Measurements from ENCODE around the gene DCC.
A peak's percentile ranks its signal among the peaks of the same experiment; 100 is the strongest.

DCC gene

DNA sequence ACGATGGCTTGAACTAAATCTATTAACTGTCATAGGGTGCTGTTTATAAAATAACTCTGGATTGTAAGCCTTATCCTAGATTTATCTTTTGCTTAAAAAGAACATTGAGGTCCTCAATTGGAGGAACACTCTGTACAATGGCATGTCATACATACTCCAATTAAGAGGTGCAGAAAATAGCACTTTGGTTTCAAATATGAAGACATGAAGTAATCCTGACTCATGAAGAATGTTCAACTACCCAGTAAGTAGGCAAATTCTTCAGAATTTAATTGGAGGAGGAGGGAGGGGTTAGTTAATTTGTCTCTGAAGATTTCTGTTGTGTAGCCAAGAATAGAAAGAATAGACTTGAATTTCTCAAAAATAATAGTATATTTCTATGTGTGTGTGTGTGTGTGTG is 36.1 kb downstream of the DCC start:
- Mint-ChIP-seq H3K27ac (no peak overlapping the region), H3K36me3 (no peaks in the 10 kb centered on the region)

DNA sequence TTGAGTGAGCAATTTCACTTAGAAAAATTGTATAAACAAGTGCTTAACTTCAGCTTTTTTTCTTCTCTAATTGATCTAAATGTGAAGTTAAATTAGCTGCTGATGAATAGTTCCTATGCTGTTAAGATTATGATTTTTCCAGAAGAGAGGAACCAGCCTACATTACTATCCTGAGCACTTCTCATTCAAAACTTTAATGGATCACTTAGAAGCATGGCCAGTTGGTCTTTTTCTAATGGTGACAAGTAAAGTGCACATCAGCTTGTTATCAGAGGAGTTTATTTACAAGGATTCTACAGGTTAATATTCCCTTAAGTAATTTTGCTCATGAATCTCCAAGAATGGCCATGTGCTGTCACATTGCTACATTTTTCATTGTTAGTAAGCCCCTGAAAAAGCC is 37.1 kb downstream of the DCC start:
- DNase-seq (no peak), ATAC-seq (replicated peaks) (no peak)
- no peak overlapping the region for H3K4me3 Mint-ChIP-seq
- no peaks in the 10 kb centered on the region for H3K27me3 Mint-ChIP-seq
- no peaks in the 10 kb centered on the region for H3K9me3 Mint-ChIP-seq
- no peaks in the 10 kb centered on the region for H3K36me3 Mint-ChIP-seq
- H3K27ac Mint-ChIP-seq, result no peak overlapping the region
- H3K4me1 Mint-ChIP-seq, result no peaks in the 10 kb centered on the region

More for the DNA sequence above, 36.1 kb downstream of the DCC start:
- no peaks in the 10 kb centered on the region for H3K9me3 Mint-ChIP-seq
- DNase-seq (no peak), ATAC-seq (replicated peaks) (no peak)
- H3K27me3 Mint-ChIP-seq, result no peaks in the 10 kb centered on the region
- H3K4me3 Mint-ChIP-seq, result no peak overlapping the region
- H3K4me1 Mint-ChIP-seq, result no peaks in the 10 kb centered on the region

DNA sequence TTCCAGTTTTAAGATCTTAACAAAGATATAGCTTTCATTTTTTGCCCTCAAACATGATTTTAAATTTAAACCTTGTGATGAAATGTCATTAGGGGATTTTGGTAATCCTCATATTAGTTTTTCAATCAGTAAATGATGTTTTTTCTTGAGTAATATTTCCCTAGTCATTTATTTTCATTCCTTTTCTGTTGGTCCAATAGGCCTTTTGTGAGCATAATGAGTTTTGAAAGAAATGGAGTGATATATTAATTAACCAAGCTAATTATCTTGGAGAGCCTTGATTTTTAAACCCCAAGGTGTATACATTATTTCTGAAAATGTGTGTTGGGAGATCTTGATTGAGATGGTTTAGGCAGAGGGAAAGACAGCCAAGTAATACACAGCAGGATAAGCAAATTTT is 46.3 kb downstream of the DCC start:
- Mint-ChIP-seq H3K4me3 (no peak overlapping the region), H3K9me3 (peaks cover 0 to 4% of the 10 kb centered on the region in 2 donors), H3K4me1 (no peaks in the 10 kb centered on the region), H3K27ac (no peak overlapping the region), H3K27me3 (no peaks in the 10 kb centered on the region), H3K36me3 (no peaks in the 10 kb centered on the region)
- DNase-seq (no peak), ATAC-seq (replicated peaks) (no peak)

DNA sequence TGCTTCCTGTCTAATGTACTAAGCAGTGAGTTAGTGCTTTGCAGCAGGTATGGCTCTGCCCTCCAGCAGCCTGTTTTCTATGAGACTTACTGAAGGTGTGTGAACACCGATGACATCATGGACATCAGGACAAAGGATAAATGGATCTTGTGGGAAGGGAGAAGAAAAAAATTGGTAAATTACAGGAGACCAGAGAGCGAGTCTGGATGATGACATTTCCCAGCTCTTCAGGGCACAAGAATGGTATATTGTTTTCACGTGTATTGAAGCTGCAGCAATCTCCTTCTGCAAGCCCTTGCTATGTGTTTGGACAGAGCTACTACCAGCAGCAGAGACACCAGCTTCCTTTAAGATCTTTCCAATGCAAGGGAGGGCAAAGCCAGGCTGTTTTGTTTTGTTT is 47.2 kb downstream of the DCC start:
- ATAC-seq (replicated peaks) (no peak), DNase-seq (no peak)
- no peak overlapping the region for H3K27ac Mint-ChIP-seq

DNA sequence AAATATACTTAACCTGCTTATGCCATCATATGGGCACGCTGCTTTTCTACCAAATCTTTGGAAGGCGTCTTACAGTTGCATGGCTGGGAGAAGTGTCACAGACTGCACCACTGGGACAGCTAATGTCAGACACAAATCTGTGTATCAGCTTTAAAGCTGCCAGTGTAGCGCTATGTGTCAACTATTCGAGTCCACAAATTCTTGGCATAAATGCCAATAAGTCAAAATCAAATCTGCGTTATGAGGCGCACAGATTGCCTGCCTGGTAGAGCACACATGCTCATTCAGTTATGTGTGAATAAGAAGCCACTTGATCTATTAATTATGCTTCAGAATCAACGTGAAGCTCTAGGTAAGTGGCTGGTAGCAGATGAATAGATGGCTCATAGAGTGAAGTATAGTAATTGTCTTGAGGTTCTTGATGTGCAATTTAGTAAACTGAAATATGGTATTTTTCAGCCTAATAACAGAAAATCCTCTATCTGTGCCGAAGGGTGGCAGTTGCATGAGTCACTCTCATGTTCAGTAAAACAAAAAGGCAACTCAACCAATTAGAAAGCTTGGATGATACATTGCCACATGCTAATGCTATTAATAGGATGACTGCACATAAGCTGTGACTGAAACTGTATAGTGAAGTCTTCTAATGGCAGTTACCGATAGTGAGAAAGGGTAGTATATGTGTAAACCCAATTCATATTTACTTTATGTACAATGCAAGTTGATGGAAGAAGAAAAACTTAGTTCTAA is 52.0 kb downstream of the DCC start:
- Mint-ChIP-seq H3K27me3 (no peaks in the 10 kb centered on the region), H3K9me3 (peaks cover 0 to 1% of the 10 kb centered on the region in 2 donors), H3K36me3 (no peaks in the 10 kb centered on the region), H3K27ac (no peak overlapping the region), H3K4me3 (no peak overlapping the region), H3K4me1 (no peaks in the 10 kb centered on the region)
- DNase-seq (no peak), ATAC-seq (replicated peaks) (no peak)

More for the DNA sequence above, 47.2 kb downstream of the DCC start:
- H3K4me1 Mint-ChIP-seq, result no peaks in the 10 kb centered on the region
- no peak overlapping the region for H3K4me3 Mint-ChIP-seq
- H3K27me3 Mint-ChIP-seq, result no peaks in the 10 kb centered on the region
- peaks cover 0 to 4% of the 10 kb centered on the region in 2 donors for H3K9me3 Mint-ChIP-seq
- no peaks in the 10 kb centered on the region for H3K36me3 Mint-ChIP-seq

DNA sequence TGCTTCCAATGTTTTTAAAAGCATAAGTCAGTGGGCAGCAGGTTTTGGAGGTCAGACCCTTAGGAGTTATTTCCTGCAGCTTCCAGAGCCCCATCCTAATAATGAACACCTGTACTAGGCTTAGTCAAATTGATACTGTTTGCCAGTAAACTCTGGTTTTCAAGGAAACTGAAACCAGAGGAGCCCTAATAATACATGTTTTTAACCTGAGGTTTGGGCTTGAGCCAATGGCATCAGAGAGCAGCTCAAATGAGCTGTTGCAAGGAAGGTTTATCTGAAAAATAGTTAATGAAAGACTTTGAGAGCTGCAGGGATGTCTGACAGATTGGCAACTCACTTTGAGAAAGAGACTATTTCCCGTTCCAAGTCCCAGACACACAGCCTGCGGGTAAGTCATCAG is 54.6 kb downstream of the DCC start:
- DNase-seq, result no peak
- Mint-ChIP-seq H3K4me1 (no peaks in the 10 kb centered on the region), H3K27me3 (no peaks in the 10 kb centered on the region), H3K9me3 (no peaks in the 10 kb centered on the region), H3K27ac (no peak overlapping the region), H3K4me3 (no peak overlapping the region), H3K36me3 (no peaks in the 10 kb centered on the region)
- no peak for ATAC-seq (replicated peaks)

DNA sequence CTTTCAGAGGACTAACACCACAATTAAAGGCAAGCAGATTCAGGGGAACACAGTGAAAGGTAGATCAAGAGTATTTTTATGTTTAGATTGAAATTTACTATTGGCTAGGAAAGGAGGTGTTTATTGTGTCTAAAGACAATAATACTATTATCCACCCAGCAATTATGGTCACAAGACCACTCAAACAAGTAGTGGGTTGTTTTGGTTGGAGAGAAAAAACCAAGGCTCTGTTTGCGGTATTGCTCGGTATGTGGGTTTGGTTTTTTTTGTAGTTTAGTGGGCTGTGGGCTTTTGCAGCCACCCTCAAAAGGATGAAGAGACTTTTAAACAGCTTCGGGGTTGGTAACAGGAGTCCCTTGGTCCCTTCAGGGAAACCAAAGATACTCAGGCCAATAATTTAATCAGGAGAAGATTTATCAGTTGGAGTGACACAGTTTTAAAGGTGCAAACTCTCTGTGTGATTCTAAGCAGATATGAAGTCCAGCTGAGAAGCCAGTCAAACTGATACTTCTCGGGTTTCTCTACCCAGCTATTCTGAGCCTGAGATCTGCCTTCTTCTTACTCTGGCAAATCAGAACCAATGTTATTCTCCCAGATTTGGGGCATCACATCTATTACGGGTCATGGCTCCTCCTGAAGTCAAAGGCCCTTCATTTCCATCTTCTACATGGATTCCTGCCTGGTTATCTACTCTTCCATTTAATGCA is 55.3 kb downstream of the DCC start:
- ATAC-seq (replicated peaks), result no peak
- Mint-ChIP-seq H3K27me3 (no peaks in the 10 kb centered on the region), H3K27ac (no peak overlapping the region), H3K36me3 (no peaks in the 10 kb centered on the region), H3K4me3 (no peak overlapping the region), H3K9me3 (no peaks in the 10 kb centered on the region), H3K4me1 (no peaks in the 10 kb centered on the region)
- DNase-seq, result no peak

DNA sequence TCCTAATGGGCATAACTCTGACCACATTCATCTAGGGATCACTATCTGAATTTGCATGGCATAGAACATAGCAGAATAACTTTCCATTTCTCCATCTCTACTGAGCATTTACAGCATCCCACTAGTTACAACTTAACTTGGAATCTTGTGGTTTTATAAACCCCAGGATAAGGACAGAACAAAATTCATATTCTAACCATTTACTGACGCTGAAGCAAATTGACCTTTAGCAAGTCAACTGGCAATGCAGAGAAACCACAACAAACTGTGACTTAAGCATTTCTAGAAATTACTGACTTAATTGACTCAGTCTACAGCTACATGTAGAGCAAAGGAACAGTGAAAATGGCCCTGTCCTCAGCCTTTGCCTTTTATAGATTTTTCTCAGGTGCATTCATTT is 61.2 kb downstream of the DCC start:
- H3K9me3 Mint-ChIP-seq, result no peaks in the 10 kb centered on the region
- H3K4me3 Mint-ChIP-seq, result no peak overlapping the region
- no peaks in the 10 kb centered on the region for H3K4me1 Mint-ChIP-seq
- H3K36me3 Mint-ChIP-seq, result no peaks in the 10 kb centered on the region
- no peak overlapping the region for H3K27ac Mint-ChIP-seq
- ATAC-seq (replicated peaks) (no peak), DNase-seq (no peak)
- no peaks in the 10 kb centered on the region for H3K27me3 Mint-ChIP-seq

DNA sequence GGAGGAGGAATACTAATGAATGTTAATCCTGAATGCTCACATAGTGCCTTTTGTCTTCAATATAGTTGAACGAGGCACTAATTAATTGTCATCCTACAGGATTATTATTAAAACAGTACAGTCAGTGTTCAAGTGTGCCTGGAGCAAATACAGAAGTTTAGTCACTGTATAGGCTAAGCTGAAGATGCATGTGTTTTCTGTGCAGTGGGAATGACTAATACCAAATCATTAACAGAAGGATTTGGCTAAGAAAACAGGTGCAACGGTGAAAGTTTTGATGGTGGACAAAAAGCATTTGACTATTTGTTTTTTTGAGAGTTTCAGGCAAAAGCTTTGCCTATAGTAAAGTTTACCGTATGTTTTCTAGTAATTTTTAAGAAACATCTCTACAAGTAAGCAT is 62.8 kb downstream of the DCC start:
- H3K27me3 Mint-ChIP-seq, result no peaks in the 10 kb centered on the region
- DNase-seq (no peak), ATAC-seq (replicated peaks) (no peak)
- H3K36me3 Mint-ChIP-seq, result no peaks in the 10 kb centered on the region
- no peaks in the 10 kb centered on the region for H3K4me1 Mint-ChIP-seq
- H3K4me3 Mint-ChIP-seq, result no peak overlapping the region
- no peaks in the 10 kb centered on the region for H3K9me3 Mint-ChIP-seq
- no peak overlapping the region for H3K27ac Mint-ChIP-seq

DNA sequence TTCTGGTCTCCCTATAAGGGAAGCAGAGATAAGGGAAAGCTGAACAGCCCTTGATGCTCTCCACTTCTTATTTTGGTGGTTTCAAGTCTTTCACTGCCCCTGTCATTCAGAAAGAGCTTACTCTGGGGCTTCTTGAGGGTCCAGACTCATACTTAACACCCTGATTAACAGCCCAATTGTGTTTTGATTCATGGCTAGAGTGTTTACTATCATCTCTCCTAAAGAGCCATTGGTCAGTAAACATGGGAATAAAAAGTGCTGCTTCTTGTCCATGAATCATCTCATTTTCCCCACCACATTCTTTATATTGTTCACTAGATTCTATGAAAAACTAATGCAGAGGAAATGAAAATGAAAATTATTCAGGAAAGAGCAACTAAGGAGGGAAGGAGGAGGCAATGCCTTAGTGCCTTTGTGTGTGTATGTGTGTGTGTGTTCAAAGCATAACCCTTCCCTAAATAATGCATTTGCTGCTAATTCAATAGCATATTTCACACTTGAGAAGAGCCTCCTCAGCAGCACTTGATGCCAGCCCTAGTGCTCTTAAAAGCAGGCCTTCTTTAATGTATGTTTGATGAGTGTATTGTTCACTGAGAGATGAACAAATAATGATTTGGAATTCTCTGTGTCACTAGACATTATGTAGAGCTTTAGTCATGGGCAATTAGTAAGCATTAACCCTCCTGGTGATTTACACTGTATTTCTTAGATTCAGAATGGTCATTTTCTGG is 63.5 kb downstream of the DCC start:
- H3K4me1 Mint-ChIP-seq, result no peaks in the 10 kb centered on the region
- no peak overlapping the region for H3K4me3 Mint-ChIP-seq
- no peak for ATAC-seq (replicated peaks)
- DNase-seq, result no peak
- H3K27ac Mint-ChIP-seq, result no peak overlapping the region
- no peaks in the 10 kb centered on the region for H3K9me3 Mint-ChIP-seq
- H3K27me3 Mint-ChIP-seq, result no peaks in the 10 kb centered on the region
- no peaks in the 10 kb centered on the region for H3K36me3 Mint-ChIP-seq

DNA sequence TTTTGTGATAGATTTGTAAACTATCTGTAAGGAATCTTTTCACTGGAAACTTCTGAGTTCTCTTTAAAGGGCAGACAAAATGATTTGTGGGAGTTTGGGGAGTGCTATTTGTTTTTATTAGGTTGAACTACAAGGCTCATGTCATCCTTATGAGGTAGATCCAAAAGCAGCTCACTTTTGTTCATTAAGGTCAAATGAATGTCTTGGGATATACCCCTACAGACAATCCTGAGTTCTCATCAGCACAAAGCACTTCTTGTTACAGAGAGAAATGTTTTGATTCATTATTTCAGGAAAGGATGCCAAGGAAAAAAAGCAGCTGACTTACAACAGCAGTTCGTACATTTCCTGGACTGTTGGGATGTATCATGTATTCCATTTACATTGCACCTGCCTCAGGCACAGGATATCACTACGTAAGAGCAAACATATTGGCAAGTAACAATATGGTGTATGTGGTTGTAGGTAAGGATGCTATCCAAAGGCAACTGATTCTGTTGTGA is 68.9 kb downstream of the DCC start:
- H3K27me3 Mint-ChIP-seq, result no peaks in the 10 kb centered on the region
- no peak overlapping the region for H3K27ac Mint-ChIP-seq
- no peak overlapping the region for H3K4me3 Mint-ChIP-seq
- no peak for ATAC-seq (replicated peaks)
- H3K36me3 Mint-ChIP-seq, result no peaks in the 10 kb centered on the region
- peaks cover 2 to 4% of the 10 kb centered on the region in 2 donors for H3K9me3 Mint-ChIP-seq
- no peaks in the 10 kb centered on the region for H3K4me1 Mint-ChIP-seq
- no peak for DNase-seq

DNA sequence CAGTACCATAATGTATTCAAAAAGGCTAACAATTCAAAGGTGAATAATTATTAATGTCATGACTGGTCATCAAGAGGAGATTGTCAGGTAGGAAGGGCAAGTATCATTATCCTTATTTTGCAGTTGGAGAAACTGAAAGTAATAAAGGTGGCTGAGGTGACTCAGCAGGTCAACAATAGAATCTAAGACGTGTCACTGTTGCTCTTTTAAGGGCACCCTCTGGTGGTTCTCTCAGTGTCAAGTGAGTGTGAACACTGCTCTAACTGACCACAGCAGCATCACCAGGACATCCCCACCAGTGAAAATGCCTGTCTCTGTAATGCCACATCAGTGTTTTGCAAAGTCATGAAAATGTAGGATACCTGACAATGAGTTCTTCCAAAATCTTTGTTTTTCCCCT is 69.7 kb downstream of the DCC start:
- Mint-ChIP-seq H3K27me3 (no peaks in the 10 kb centered on the region), H3K4me1 (no peaks in the 10 kb centered on the region), H3K4me3 (no peak overlapping the region), H3K27ac (no peak overlapping the region), H3K9me3 (peaks cover 2 to 4% of the 10 kb centered on the region in 2 donors), H3K36me3 (no peaks in the 10 kb centered on the region)
- ATAC-seq (replicated peaks) (peak; percentile 31 to 63), DNase-seq (no peak)

DNA sequence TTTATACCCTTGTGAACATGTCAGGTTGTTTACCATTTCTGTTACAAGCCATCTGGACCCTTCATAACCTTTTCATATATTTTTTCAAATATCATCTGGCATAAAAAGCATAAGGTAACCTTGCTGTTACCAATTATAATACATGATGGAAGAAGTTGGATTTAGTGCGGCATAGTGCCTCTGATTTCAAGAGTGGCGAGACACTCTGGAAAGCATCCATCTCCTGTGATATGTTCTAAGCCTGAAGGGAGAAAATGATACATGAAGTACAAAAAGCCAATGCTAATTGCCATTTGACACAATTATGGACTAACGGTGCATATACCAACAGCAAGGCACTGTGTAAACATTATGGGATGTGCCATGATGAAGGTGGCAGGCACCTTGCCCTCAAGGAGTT is 75.1 kb downstream of the DCC start:
- H3K27ac Mint-ChIP-seq, result no peak overlapping the region
- no peak for ATAC-seq (replicated peaks)
- peaks cover 0 to 4% of the 10 kb centered on the region in 2 donors for H3K9me3 Mint-ChIP-seq
- no peaks in the 10 kb centered on the region for H3K4me1 Mint-ChIP-seq
- no peak for DNase-seq
- H3K4me3 Mint-ChIP-seq, result no peak overlapping the region
- H3K36me3 Mint-ChIP-seq, result no peaks in the 10 kb centered on the region
- no peaks in the 10 kb centered on the region for H3K27me3 Mint-ChIP-seq

DNA sequence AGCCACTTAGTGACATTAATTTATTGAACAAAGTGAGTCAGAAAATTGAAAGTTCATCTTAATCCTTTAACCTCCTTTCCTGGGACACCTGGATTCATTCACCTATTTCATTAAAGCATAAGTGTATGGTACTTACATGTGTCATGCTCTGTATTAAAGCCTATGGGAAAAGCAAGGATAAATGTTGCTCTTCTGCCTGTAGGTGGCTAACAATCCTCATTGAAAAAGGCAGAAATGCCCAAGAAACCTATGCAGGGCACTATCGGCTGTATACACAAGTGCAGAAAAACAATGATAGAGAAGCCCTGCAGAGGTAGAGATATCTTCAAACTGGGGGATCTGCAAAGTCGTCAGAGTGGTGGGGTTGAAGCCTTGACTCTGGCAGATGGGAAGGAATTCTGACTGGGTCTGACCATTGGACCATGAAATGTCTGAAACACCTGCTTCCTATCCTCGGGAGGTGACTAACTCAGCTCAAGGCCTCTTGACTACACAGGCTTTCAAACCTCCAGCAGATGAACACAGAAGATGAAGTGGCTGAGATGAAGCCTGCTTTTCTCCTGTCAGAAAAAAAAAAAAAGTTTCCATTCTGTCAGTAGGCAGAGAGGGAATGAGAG is 83.1 kb downstream of the DCC start:
- Mint-ChIP-seq H3K27ac (no peak overlapping the region), H3K36me3 (no peaks in the 10 kb centered on the region), H3K4me3 (no peak overlapping the region), H3K27me3 (no peaks in the 10 kb centered on the region), H3K9me3 (peaks cover 0 to 3% of the 10 kb centered on the region in 2 donors), H3K4me1 (no peaks in the 10 kb centered on the region)
- DNase-seq (no peak), ATAC-seq (replicated peaks) (no peak)

Data from stimulated activated naive B cell treated with anti-CD40 and anti-IgM and Interleukin-4, amounts not matched to agents 10 μg/mL and 1 μg/mL and 100 μg/mL, for 72 hours (primary cell).